Measurements from ENCODE around the gene EXOSC2. TPM values are rescaled to one million over a fixed set of nuclear protein-coding genes. Genes with fewer than 3 reads are reported as not detected.

The EXOSC2 gene
- total RNA-seq, 4 donors from 2014 or later = 2.4 to 59.3 (median 25.5) TPM

- TF ChIP-seq POLR2A (IDR thresholded peaks at IDR 0.05) = no peak
- TF ChIP-seq CTCF (IDR thresholded peaks at IDR 0.05) = no peak
- H3K9me3 ChIP-seq = no peaks in the 10 kb centered on the region
- no peak for DNase-seq
- peaks cover 38 to 64% of the 10 kb centered on the region in 2 donors for H3K27me3 ChIP-seq
- H3K36me3 ChIP-seq = no peaks in the 10 kb centered on the region
- H3K27ac ChIP-seq = no peak within 1 kb of the TSS
- H3K4me3 ChIP-seq = no peak within 1 kb of the TSS
- H3K4me1 ChIP-seq = peaks cover 0 to 62% of the 10 kb centered on the region in 2 donors
- intact Hi-C loops (cut with DNase I; ENCODE audit: low total_unique reads) = no loop called here
Observed at GRCh38 chr9:130664251-130665028, 29.1 kb upstream of the EXOSC2 start, which contains the start of gene PRDM12. PRDM12 (plus strand) TSS chr9:130664594; CDS start chr9:130664654, 60 bp downstream.

GRCh38 chr9:130665029-130665430 is 28.6 kb upstream of the EXOSC2 start:
- H3K27me3 ChIP-seq = peaks cover 34 to 60% of the 10 kb centered on the region in 2 donors
- no peaks in the 10 kb centered on the region for H3K9me3 ChIP-seq
- intact Hi-C loops (cut with DNase I; ENCODE audit: low total_unique reads) = no loop called here
- no peaks in the 10 kb centered on the region for H3K36me3 ChIP-seq
- no peak overlapping the region for H3K27ac ChIP-seq
- no peak overlapping the region for H3K4me3 ChIP-seq
- DNase-seq = no peak
- peaks cover 0 to 56% of the 10 kb centered on the region in 2 donors for H3K4me1 ChIP-seq
- TF ChIP-seq POLR2A (IDR thresholded peaks at IDR 0.05) = no peak
- no peak for TF ChIP-seq CTCF (IDR thresholded peaks at IDR 0.05)

- TF ChIP-seq POLR2A (IDR thresholded peaks at IDR 0.05) (no peak), CTCF (IDR thresholded peaks at IDR 0.05) (no peak)
- H3K36me3 ChIP-seq = no peaks in the 10 kb centered on the region
- intact Hi-C loops (cut with DNase I; ENCODE audit: low total_unique reads) = no loop called here
Observed at GRCh38 chr9:130665431-130666392, 27.9 kb upstream of the EXOSC2 start.

GRCh38 chr9:130666393-130667119 is 27.0 kb upstream of the EXOSC2 start:
- peaks cover 22 to 45% of the 10 kb centered on the region in 2 donors for H3K27me3 ChIP-seq
- TF ChIP-seq POLR2A (IDR thresholded peaks at IDR 0.05) (no peak), CTCF (IDR thresholded peaks at IDR 0.05) (no peak)
- peaks cover 0 to 43% of the 10 kb centered on the region in 2 donors for H3K4me1 ChIP-seq
- H3K27ac ChIP-seq = no peak overlapping the region
- H3K36me3 ChIP-seq = no peaks in the 10 kb centered on the region
- no peak overlapping the region for H3K4me3 ChIP-seq
- H3K9me3 ChIP-seq = no peaks in the 10 kb centered on the region
- no peak for DNase-seq
- intact Hi-C loops (cut with DNase I; ENCODE audit: low total_unique reads) = no loop called here

More at GRCh38 chr9:130665431-130666392, 27.9 kb upstream of the EXOSC2 start:
- peaks cover 0 to 50% of the 10 kb centered on the region in 2 donors for H3K4me1 ChIP-seq
- H3K9me3 ChIP-seq = no peaks in the 10 kb centered on the region
- H3K27ac ChIP-seq = no peak overlapping the region
- no peak for DNase-seq
- H3K27me3 ChIP-seq = peaks cover 29 to 54% of the 10 kb centered on the region in 2 donors
- no peak overlapping the region for H3K4me3 ChIP-seq

Measured in uterus (tissue), 4 donors.